Muscle of leg (tissue), 11 donors: ENCODE measurements around the gene OVAAL. TPM values are rescaled to one million over a fixed set of nuclear protein-coding genes. Genes with fewer than 3 reads are reported as not detected.
"Not testable (repeated sequence)": the region's sequence is repeated elsewhere in the genome, so short reads cannot be mapped to it uniquely, and the experiment has no call there.

Experiments
- DNase-seq: peaks from one replicate; pipeline ENCODE4 v3.0.0; 2013
- H3K27ac ChIP-seq: one replicate; pipeline ENCODE4 v1.5.1; 2013; ENCODE audit warnings: mild to moderate bottlenecking, low read length, control low read depth
- H3K27me3 ChIP-seq: one replicate; pipeline ENCODE4 v1.6.1; 2013; ENCODE audit warnings: low read length; ENCODE audit not compliant: control insufficient read depth, insufficient read depth
- H3K36me3 ChIP-seq: one replicate; pipeline ENCODE4 v1.6.1; 2013; ENCODE audit warnings: low read length; ENCODE audit not compliant: control insufficient read depth, insufficient read depth
- H3K4me1 ChIP-seq: one replicate; pipeline ENCODE4 v1.6.1; 2013; ENCODE audit warnings: low read length; ENCODE audit not compliant: control insufficient read depth, insufficient read depth
- H3K4me3 ChIP-seq: one replicate; pipeline ENCODE4 v1.5.1; 2013; ENCODE audit warnings: low read length, control low read depth
- H3K9me3 ChIP-seq: replicated peaks from 2 replicates; pipeline ENCODE4 v1.6.1; 2013; ENCODE audit warnings: low read depth, low read length; ENCODE audit not compliant: control insufficient read depth
- WGBS: methylation state at CpG from one replicate; pipeline ENCODE4 v1.1.5; 2013; ENCODE audit warnings: missing lambda C conversion rate; ENCODE audit not compliant: insufficient coverage; 5-methylcytosine and 5-hydroxymethylcytosine counted together
- polyA plus RNA-seq, 8 donors: library from polyadenylated mRNA; unstranded; fragments of 120-200 nt; gene quantifications; one replicate each; pipeline versions ENCODE4 v1.2.1 to v1.2.3, GENCODE V29; 2013; ENCODE audit warnings: inconsistent platforms in 1 of 8, low replicate concordance in 1 of 8; ENCODE audit not compliant: insufficient read length in 8 of 8, insufficient read depth in 1 of 8
- total RNA-seq: library from RNA; stranded (reverse); fragments of 120-200 nt; gene quantifications from one replicate; pipeline ENCODE4 v1.2.4, GENCODE V29; 2013

Gene OVAAL
- total and polyA plus RNA-seq, 9 donors = not detected

- WGBS = 80% methylated on average over 2 of the region's 2 CpGs
- not testable (repeated sequence) for H3K27me3 ChIP-seq, H3K4me1 ChIP-seq, DNase-seq, H3K9me3 ChIP-seq, H3K27ac ChIP-seq, H3K4me3 ChIP-seq, H3K36me3 ChIP-seq
These were observed 5.7 kb upstream of the OVAAL start for GRCh38 chr1:180553046-180553445.

GRCh38 chr1:180555411-180555810 lies 3.4 kb upstream of the OVAAL start:
- Histone ChIP-seq H3K27ac (no peak overlapping the region), H3K4me1 (no peaks in the 10 kb centered on the region), H3K27me3 (no peaks in the 10 kb centered on the region), H3K36me3 (no peaks in the 10 kb centered on the region), H3K9me3 (no peaks in the 10 kb centered on the region), H3K4me3 (no peak overlapping the region)
- no peak for DNase-seq

- no peaks in the 10 kb centered on the region for H3K27me3 ChIP-seq
- H3K4me3 ChIP-seq = no peak overlapping the region
- no peaks in the 10 kb centered on the region for H3K36me3 ChIP-seq
- H3K4me1 ChIP-seq = peaks cover 3% of the 10 kb centered on the region
- DNase-seq = no peak
- H3K9me3 ChIP-seq = no peaks in the 10 kb centered on the region
- no peak overlapping the region for H3K27ac ChIP-seq
- 68% methylated on average over 2 of the region's 3 CpGs for WGBS
These were observed 1.6 kb downstream of the OVAAL start for GRCh38 chr1:180560200-180560867.

GRCh38 chr1:180560868-180561600 lies 2.3 kb downstream of the OVAAL start:
- Histone ChIP-seq H3K27me3 (no peaks in the 10 kb centered on the region), H3K27ac (no peak overlapping the region), H3K36me3 (no peaks in the 10 kb centered on the region), H3K4me3 (no peak overlapping the region), H3K9me3 (no peaks in the 10 kb centered on the region), H3K4me1 (peaks cover 3% of the 10 kb centered on the region)
- WGBS = 81% methylated on average over 3 of the region's 5 CpGs
- DNase-seq = no peak

- Histone ChIP-seq H3K27me3 (no peaks in the 10 kb centered on the region), H3K4me3 (no peak overlapping the region), H3K27ac (no peak overlapping the region), H3K4me1 (peaks cover 3% of the 10 kb centered on the region), H3K36me3 (no peaks in the 10 kb centered on the region), H3K9me3 (no peaks in the 10 kb centered on the region)
- WGBS = 90% methylated on average over 1 of the region's 1 CpG
- no peak for DNase-seq
These were observed 3.9 kb downstream of the OVAAL start for GRCh38 chr1:180562640-180563025.

- Histone ChIP-seq H3K4me3 (no peak overlapping the region), H3K4me1 (peaks cover 3% of the 10 kb centered on the region), H3K27me3 (no peaks in the 10 kb centered on the region), H3K36me3 (no peaks in the 10 kb centered on the region), H3K27ac (no peak overlapping the region), H3K9me3 (no peaks in the 10 kb centered on the region)
- no peak for DNase-seq
- WGBS = 82% methylated on average over 11 of the region's 14 CpGs
These were observed 4.5 kb downstream of the OVAAL start for GRCh38 chr1:180563026-180563827.

- Histone ChIP-seq H3K4me1 (peaks cover 3% of the 10 kb centered on the region), H3K36me3 (no peaks in the 10 kb centered on the region), H3K27me3 (no peaks in the 10 kb centered on the region), H3K27ac (no peak overlapping the region), H3K9me3 (no peaks in the 10 kb centered on the region), H3K4me3 (no peak overlapping the region)
- no peak for DNase-seq
- 77% methylated on average over 3 of the region's 4 CpGs for WGBS
These were observed 6.5 kb downstream of the OVAAL start for GRCh38 chr1:180565121-180565871.

GRCh38 chr1:180566026-180566425 lies 7.3 kb downstream of the OVAAL start:
- no peaks in the 10 kb centered on the region for H3K9me3 ChIP-seq
- H3K27me3 ChIP-seq = no peaks in the 10 kb centered on the region
- H3K4me1 ChIP-seq = peaks cover 2% of the 10 kb centered on the region
- no peaks in the 10 kb centered on the region for H3K36me3 ChIP-seq
- DNase-seq = no peak
- WGBS = 75% methylated on average over 1 of the region's 6 CpGs
- no peak overlapping the region for H3K27ac ChIP-seq
- H3K4me3 ChIP-seq = no peak overlapping the region

- WGBS = no CpG with 5 or more reads among the region's 1 CpG
- H3K27ac ChIP-seq = no peak overlapping the region
- no peaks in the 10 kb centered on the region for H3K9me3 ChIP-seq
- no peaks in the 10 kb centered on the region for H3K4me1 ChIP-seq
- no peak overlapping the region for H3K4me3 ChIP-seq
- H3K36me3 ChIP-seq = no peaks in the 10 kb centered on the region
- no peaks in the 10 kb centered on the region for H3K27me3 ChIP-seq
- no peak for DNase-seq
These were observed 7.7 kb downstream of the OVAAL start for GRCh38 chr1:180566495-180566894.

- 100% methylated on average over 3 of the region's 9 CpGs for WGBS
- H3K4me1 ChIP-seq = no peaks in the 10 kb centered on the region
These were observed 8.9 kb downstream of the OVAAL start for GRCh38 chr1:180567654-180568053.

More at GRCh38 chr1:180567654-180568053, 8.9 kb downstream of the OVAAL start:
- no peak for DNase-seq
- H3K4me3 ChIP-seq = no peak overlapping the region
- H3K27ac ChIP-seq = no peak overlapping the region
- H3K27me3 ChIP-seq = peaks cover 2% of the 10 kb centered on the region
- H3K9me3 ChIP-seq = no peaks in the 10 kb centered on the region
- H3K36me3 ChIP-seq = no peaks in the 10 kb centered on the region
